Colonic mucosa (tissue), 4 donors: ENCODE data around the gene SCGB3A1. TPM values are rescaled to one million over a fixed set of nuclear protein-coding genes. Genes with fewer than 3 reads are reported as not detected.

ENCODE experiments used
- DNase-seq: peaks from one replicate; pipeline ENCODE4 v3.0.0-alpha.2; 2020
- H3K27ac ChIP-seq: fragments of 200-600 bp; one replicate; pipeline ENCODE4 v1.8.0; 2021
- H3K27me3 ChIP-seq: fragments of 200-600 bp; one replicate; pipeline ENCODE4 v1.8.0; 2021
- H3K36me3 ChIP-seq: fragments of 200-600 bp; one replicate; pipeline ENCODE4 v1.8.0; 2021
- H3K4me1 ChIP-seq: fragments of 200-600 bp; one replicate; pipeline ENCODE4 v1.8.0; 2021; ENCODE audit warnings: mild to moderate bottlenecking
- H3K4me3 ChIP-seq: fragments of 200-600 bp; one replicate; pipeline ENCODE4 v1.8.0; 2021
- H3K9ac ChIP-seq, 2 donors: one replicate each; pipeline ENCODE4 v1.7.0; 2013; ENCODE audit warnings: control low read depth in 2 of 2, low read depth in 2 of 2, low read length in 2 of 2
- H3K9me3 ChIP-seq: fragments of 200-600 bp; one replicate; pipeline ENCODE4 v1.8.0; 2021
- intact Hi-C: fragments of 100-400 bp; cut with DNase I; formaldehyde crosslinking; loops from one replicate; pipeline ENCODE4 v1.14.1; 2022
- total RNA-seq, 2 donors: library from RNA; stranded (reverse); fragmentation: NEBNext Ultra II Directional in 1 of 2; extraction: Animal tissue kit (Norgen Biotek cat#: 25700) in 1 of 2; gene quantifications; one replicate each; pipeline ENCODE4 v1.2.1, GENCODE V29; 2021
- TF ChIP-seq, protein P1 (sequence below): fragments of 200-600 bp; IDR thresholded peaks from one replicate; pipeline ENCODE4 v1.8.0; 2022; ENCODE audit warnings: antibody characterized with exemption, mild to moderate bottlenecking
- donor health status: healthy.
- donor health status: DM: no; HTN: no; CAD: no.
- donor health status: DM: no; HTN: no; CAD: no.

SCGB3A1 gene
- total RNA-seq, 2 donors from 2014 or later, result 1.1 TPM; not detected in 1

DNA sequence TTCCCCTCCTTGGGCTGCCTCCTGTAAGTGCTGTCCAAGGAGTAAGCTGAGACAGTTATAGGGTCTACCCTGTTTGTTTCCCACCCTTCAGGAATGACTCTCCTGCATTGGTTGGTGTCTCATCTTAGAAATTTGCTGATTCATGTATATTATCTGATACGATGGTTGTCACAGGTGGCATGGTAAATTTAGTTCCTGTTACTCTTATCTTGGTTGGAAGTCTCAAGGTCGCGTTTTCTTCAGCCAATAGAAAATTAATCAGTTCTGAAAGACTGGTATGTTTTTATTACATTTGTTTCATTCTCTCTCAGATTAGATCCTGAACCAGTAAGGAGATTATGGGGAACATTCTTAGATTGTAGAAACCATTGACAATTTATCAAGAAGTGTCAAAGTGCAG lies 42.7 kb downstream of the SCGB3A1 start:
- no peak overlapping the region for H3K9ac ChIP-seq
- H3K27me3 ChIP-seq, result no peaks in the 10 kb centered on the region
- H3K9me3 ChIP-seq, result no peaks in the 10 kb centered on the region
- H3K4me1 ChIP-seq, result no peaks in the 10 kb centered on the region
- TF ChIP-seq, protein P1, sequence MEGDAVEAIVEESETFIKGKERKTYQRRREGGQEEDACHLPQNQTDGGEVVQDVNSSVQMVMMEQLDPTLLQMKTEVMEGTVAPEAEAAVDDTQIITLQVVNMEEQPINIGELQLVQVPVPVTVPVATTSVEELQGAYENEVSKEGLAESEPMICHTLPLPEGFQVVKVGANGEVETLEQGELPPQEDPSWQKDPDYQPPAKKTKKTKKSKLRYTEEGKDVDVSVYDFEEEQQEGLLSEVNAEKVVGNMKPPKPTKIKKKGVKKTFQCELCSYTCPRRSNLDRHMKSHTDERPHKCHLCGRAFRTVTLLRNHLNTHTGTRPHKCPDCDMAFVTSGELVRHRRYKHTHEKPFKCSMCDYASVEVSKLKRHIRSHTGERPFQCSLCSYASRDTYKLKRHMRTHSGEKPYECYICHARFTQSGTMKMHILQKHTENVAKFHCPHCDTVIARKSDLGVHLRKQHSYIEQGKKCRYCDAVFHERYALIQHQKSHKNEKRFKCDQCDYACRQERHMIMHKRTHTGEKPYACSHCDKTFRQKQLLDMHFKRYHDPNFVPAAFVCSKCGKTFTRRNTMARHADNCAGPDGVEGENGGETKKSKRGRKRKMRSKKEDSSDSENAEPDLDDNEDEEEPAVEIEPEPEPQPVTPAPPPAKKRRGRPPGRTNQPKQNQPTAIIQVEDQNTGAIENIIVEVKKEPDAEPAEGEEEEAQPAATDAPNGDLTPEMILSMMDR, result no peak
- intact Hi-C loops, result no loop called here
- no peak overlapping the region for H3K4me3 ChIP-seq
- no peak for DNase-seq
- H3K36me3 ChIP-seq, result no peaks in the 10 kb centered on the region
- H3K27ac ChIP-seq, result no peak overlapping the region

DNA sequence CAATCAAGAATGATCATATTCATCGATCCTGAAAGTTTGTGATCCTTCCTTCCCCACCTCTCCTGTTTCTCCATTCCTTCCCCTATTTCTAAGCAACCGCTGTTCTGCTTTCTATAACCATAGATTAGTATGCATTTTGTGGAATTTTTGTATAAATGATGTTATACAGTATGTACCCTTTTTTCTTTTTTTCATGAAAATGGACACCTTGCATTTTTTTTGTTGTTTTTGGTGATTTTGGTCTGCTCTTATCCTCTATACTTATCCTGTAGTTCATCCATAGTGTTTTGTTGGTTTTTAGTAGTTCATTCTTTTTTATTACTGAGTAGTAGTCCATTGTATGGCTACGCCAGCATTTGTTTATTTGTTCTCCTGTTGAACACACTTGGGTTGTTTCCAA lies 46.1 kb downstream of the SCGB3A1 start:
- Histone ChIP-seq H3K27ac (no peak overlapping the region), H3K9ac (no peak overlapping the region), H3K36me3 (no peaks in the 10 kb centered on the region), H3K4me3 (no peak overlapping the region), H3K27me3 (no peaks in the 10 kb centered on the region), H3K4me1 (no peaks in the 10 kb centered on the region), H3K9me3 (no peaks in the 10 kb centered on the region)
- TF ChIP-seq, protein P1, result no peak
- no peak for DNase-seq
- intact Hi-C loops, result no loop called here

DNA sequence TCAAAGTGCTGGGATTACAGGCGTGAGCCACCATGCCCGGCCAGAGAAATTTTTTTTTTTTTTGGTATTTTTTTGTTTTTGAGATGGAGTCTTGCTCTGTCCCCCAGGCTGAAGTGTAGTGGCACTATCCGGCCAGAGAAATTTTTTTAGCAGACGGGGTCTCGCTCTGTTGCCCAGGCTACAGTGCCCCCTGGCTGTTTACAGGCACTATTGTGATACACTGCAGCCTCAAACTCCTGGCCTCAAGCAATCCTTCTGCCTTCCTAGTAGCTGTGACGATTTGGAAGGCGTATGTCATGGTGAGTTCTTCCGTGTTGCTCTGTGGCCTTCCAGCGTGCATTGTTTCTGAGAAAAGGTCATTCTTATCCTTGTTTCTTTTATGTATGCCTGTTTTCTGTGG lies 49.6 kb downstream of the SCGB3A1 start:
- H3K4me1 ChIP-seq, result no peaks in the 10 kb centered on the region
- no peaks in the 10 kb centered on the region for H3K36me3 ChIP-seq
- H3K27me3 ChIP-seq, result no peaks in the 10 kb centered on the region
- no peak overlapping the region for H3K9ac ChIP-seq
- TF ChIP-seq, protein P1, result no peak
- no peak overlapping the region for H3K4me3 ChIP-seq
- intact Hi-C loops, result no loop called here
- no peak overlapping the region for H3K27ac ChIP-seq
- H3K9me3 ChIP-seq, result no peaks in the 10 kb centered on the region
- DNase-seq, result no peak

Other genes with a start within 250 kb of the SCGB3A1 start
- 1 to 10 TPM in 1 of 2 donors, under 1 TPM in 1; 0.62 to 3.2 TPM for gene GFPT2, start 238.2 kb downstream of the SCGB3A1 start, total RNA-seq
- gene CNOT6, start 97.1 kb downstream of the SCGB3A1 start, total RNA-seq, result 10 to 100 TPM; 35.5 to 38.2 TPM
- gene FLT4, start 58.1 kb upstream of the SCGB3A1 start, total RNA-seq, result 1 to 10 TPM; 3.1 to 3.3 TPM
- gene OR2Y1, start 148.6 kb upstream of the SCGB3A1 start, total RNA-seq, result not detected
- 100 to 1,000 TPM; 101 to 115 TPM for gene MGAT1, start 211.3 kb upstream of the SCGB3A1 start, total RNA-seq